RPMI8226 (cell line): ENCODE measurements around the gene GIMAP7.
"Not testable (repeated sequence)": the region's sequence is repeated elsewhere in the genome, so short reads cannot be mapped to it uniquely, and the experiment has no call there.

Source experiments
- DNase-seq: peaks from one replicate; pipeline ENCODE4 v3.0.0-alpha.2; 2015

GIMAP7 gene

DNA sequence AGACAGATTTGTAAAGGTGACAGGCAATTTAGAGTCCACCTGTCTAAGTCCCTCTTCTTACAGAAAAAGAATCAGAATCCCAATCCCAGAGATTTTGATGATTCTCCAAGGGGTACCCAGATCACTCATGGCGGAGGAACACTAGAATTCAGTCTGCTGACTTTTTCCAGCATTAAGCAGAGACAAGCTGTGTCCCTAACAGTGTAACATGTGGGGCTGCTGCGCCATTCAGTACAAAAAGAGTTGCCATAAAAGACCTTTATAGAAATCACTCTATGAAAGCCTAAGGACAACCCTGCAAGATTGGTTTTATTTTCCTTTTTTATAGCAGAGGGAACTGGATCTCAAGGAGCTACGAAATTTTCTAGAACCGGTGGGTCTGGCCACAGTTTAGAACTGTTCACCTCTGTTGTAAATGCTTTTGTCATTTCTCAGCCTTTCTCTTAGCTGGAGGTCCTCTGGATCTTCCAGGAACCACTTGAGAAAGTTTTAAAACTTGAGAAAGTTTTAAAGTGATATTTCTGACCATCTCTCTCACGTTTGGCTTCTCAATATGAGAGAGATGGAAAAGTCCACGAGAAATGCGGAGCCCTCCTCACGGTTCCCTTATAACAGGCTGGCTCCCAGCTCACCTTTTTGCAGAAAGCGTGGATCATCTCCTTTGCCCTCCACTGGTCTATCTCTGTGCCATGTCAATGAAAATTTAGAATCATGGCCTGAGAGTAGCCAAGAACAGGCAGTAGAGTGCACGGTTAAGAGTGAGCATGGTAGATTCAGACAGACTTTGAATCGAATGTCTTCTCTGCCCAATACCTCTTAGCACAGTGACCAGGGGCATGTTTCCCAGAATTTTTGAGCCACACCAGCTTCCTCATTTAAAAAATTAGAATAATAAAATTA lies 826 bp downstream of the GIMAP7 start:
- no peak for DNase-seq

DNA sequence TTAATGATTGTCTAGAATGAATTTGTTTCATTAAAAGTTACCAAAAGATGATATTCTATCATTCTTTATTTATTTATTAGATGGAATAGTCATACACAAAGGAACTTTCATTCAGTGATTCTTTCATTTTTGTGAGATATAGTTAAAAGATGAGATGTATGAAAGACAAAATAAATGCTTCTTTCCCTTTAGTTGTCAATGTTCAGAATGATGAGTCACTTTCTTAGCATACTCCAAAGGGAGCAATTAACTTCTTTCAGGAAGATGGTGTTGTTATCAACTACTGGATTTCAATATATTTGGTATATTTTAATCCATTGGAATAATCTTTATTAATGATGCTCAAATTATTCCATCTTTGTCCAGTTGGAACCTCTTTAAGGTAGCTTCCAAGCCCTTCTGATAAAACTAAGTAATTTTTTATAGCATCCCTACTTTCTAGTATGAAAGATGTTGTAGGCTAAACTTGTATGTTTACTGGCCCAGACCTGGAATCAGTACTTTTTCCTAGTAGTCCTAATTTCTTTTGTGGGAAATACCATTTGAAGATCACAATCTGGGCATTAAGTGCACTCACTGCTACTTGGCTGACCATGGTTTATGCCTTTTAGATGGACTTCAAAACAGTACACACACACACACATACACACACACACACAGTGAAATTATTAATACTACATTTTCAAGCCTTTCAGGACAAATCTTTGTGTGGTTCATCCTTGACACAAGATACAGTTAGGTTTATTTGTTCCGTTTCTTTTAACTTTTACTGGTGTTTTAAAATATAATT lies 2.5 kb downstream of the GIMAP7 start:
- no peak for DNase-seq

DNA sequence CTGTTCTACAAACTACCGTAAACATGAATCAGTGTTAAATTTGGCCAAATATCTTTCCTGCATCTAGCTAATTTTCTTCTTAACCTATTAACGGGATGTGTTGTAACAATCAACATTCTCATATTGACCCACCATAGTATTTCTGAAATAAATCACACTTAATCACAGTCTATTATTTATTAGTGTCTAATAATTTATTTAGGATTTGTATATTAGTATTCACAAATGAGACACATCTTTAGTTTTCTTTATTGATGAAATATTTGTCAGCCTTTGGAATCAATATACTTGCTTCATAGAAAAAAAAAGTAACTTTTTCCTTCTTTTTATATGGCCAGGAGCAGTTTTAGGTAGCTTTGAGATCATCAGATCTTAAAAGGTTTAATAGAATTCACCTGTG lies 4.6 kb downstream of the GIMAP7 start:
- no peak for DNase-seq

DNA sequence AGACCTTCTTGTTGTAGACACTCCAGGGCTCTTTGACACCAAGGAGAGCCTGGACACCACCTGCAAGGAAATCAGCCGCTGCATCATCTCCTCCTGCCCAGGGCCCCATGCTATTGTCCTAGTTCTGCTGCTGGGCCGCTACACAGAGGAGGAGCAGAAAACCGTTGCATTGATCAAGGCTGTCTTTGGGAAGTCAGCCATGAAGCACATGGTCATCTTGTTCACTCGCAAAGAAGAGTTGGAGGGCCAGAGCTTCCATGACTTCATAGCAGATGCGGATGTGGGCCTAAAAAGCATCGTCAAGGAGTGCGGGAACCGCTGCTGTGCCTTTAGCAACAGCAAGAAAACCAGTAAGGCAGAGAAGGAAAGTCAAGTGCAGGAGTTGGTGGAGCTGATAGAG lies 5.5 kb downstream of the GIMAP7 start:
- DNase-seq = no peak

DNA sequence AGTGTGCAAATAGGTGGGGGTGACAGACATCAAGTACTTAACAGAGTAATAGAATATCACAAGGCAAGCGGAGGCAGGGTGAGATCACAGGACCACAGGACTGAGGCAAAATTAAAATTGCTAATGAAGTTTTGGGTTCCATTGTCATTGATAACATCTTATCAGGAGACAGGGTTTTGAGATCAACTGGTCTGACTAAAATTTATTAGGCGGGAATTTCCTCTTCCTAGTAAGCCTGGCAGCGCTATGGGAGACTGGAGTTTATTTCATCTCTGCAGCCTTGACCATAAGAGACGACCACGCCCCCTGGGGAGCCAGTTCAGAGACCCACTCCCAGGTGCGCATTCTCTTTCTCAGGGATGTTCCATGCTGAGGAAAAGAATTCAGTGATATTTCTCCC lies 8.3 kb downstream of the GIMAP7 start:
- DNase-seq = not testable (repeated sequence)

DNA sequence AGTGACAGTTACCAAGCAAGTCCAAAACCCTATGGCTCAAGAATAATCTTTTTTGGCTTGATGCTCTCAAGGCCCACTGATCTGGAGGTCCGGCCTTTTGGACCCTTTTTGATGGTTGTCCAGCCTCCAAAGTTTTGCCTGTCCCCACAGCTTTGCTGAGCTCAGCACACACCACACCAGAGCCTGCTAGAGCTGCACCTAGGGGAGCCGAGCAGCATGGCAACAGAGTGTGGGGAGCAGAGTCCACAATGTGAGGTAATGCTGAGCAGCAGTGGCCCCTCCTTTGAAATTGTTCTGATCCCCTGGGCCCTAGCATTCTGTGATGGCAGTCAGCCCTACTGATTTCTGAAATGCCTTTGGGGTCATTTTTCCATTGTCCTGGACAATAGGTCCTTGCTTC lies 9.3 kb downstream of the GIMAP7 start:
- DNase-seq = no peak

DNA sequence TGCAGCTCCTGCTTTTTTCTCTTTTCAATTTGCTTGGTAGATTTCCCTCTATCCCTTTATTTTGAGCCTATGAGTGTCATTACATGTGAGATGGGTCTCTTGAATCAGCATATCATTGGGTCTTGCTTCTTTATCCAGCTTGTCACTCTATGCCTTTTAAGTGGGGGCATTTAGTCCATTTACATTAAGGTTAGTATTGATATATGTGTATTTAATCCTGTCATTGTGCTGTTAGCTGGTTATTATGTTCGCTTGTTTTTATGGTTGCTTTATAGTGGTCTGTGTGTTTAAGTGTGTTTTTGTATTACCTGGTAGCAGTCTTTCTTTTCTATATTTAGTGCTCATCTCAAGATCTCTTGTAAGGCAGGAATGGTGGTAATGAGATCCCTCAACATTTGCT lies 17.0 kb downstream of the GIMAP7 start:
- no peak for DNase-seq

DNA sequence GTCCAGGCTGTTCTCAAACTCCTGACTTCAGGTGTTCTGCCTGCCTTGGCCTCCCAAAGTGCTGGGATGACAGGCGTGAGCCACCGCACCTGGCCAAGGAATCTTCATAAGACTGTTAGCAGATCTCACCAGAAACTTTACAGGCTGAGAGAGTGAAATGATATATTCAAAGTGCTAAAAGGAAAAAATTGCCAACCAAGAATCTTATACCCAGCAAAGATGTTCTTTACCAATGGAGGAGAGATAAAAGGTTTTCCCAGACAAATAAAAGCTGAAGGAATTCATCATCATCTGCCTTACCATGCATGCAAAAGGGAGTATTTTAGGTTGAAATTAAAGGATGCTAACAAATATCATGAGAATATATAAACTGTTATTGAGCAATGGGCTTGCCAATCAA lies 23.6 kb downstream of the GIMAP7 start:
- no peak for DNase-seq

DNA sequence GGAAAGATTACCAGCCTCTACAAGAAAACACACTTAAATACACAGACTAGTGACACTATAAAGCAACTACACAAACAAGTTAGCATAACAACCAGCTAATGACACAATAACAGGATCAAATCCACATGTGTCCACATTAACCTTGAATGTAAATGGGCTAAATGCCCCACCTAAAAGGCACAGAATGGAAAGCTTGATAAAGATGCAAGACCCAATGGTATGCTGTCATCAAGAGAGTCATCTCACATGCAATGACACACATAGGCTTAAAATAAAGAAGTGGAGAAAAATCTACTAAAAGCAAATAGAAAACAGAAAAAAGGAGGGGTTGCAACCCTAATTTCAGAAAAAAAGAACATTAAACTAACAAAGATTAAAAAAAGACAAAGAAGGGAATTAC lies 38.5 kb downstream of the GIMAP7 start:
- no peak for DNase-seq

DNA sequence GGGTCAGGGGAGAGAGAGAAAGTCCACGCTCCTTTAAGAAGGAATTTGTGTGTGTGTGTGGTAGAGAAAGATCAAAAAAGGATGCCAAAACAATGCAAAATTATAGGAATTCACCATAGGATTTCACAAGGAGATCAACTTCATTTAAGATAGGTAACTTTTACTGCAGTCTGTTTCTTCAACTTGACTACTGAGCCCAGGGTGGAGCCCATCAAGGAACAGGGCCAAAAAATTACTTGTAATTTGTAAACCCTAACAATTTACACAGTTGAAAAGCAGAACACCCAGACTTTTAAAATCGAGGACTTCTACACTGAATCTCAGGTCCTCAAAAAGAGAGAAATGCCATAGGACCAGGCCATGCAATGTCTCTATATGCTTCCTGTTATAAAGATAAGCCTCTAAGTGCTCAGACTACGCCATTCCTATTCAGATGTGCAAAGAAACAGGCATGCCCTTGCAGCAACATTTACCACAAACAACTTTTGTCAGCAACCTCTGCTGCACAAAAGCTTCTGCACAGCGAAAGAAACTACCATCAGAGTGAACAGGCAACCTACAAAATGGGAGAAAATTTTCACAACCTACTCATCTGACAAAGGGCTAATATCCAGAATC lies 42.0 kb downstream of the GIMAP7 start:
- no peak for DNase-seq

DNA sequence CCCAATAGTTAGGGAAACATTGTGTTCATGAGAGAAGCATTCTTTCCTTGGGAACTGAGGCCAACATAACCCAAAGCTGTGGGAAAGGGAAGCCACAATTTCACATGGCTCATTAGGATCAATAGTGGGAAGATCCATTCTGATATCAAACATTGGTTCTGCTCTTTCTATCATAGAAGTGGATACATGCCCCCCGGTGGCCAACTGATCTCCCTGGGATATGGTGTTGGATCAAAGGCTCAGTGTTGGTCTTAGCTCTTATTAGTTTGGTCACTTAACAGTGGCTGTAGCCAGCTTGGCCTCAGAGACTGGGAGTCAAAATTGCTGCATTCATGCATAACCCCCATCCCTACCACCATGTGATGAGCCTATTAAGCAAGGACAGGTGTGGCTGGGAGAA lies 45.8 kb downstream of the GIMAP7 start:
- no peak for DNase-seq

DNA sequence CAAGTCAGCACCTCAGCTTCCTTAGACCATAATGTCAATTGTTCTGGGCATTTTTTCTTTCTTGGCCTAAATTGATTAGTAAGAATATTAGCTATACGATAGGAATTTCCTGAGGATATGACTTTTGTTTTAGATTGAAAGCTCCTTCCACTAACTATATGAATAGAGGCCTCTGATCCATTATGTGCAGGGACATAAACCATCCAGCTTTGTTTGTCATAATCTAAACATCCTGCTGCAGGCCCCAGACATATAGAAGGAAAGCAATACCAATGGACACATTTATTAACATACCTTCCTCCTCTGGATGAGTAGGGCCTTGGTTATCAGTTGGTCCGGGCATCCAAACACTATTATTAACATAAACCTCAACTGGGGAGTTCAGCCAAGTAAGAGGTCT lies 48.2 kb downstream of the GIMAP7 start:
- DNase-seq = no peak

DNA sequence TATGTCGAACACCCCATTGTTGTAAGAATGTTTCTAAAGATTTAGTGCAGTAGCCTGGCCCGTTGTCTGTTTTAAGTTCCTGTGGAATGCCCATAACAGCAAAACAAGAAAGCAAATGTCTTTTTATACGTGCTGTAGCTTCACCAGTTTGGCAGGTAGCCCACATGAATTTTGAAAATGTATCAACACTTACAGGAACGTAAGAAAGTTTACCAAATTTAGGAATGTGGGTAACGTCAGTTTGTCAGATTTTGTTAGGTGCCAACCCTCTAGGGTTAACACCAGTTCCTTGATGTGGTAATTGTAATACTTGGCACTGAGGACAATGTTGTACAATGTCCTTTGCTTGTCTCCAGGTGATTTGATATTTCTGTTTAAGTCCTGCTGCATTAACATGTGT lies 49.3 kb downstream of the GIMAP7 start:
- DNase-seq = no peak

DNA sequence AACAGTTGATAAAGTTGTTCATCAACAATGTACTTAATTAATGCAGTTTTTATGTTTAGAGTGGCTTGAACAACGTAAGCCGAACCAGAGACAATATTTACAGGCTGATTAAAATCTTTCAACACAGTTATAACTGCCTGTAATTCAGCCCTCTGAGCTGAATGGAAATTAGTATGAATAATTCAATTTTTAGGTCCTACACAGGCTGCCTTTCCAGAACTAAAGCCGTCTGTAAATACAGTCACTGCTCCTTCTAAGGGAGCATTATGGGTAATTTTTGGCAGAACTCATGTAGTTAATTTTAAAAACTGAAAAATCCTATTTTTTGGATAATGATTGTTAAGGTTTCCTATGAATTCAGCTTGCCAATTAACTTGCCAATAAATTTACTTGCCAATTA lies 49.9 kb downstream of the GIMAP7 start:
- DNase-seq = no peak

DNA sequence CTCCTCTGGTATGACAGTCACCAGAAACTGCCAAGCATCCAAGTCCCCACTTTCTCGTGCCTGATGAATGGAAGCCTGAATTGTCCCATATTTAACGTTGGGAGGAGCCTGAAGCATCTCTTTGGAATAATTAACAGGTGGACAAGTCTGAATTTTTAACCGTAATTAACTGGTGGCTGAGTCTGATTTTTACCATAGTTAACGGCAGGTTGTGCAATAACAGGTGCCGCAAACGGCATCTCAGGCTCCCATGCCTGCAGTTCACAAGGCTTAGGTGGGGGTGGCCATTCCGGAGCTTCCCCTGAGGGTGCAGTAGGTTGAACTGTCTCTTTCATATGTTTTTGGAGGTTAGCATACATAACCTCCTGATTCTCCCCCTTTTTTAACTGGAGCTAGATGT lies 50.6 kb downstream of the GIMAP7 start:
- no peak for DNase-seq

DNA sequence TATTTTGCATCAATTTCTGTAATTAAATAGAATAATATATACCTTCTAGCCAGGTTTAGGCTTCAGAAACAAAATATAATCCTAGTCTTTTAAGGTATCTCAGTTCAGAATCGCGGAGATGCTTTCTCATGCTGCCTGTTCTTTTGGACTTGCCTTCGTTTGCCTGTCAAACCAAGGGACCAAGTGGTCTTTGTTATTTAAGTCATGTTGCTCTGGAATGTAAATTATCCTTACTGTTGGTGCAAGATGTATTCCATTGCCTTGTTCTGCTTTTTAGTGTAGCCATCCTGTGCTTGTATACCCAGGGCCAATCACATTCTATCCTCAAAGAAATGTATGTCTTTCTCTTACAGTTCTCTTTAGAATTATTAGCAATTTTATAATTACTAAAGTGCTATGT lies 51.5 kb downstream of the GIMAP7 start:
- no peak for DNase-seq

DNA sequence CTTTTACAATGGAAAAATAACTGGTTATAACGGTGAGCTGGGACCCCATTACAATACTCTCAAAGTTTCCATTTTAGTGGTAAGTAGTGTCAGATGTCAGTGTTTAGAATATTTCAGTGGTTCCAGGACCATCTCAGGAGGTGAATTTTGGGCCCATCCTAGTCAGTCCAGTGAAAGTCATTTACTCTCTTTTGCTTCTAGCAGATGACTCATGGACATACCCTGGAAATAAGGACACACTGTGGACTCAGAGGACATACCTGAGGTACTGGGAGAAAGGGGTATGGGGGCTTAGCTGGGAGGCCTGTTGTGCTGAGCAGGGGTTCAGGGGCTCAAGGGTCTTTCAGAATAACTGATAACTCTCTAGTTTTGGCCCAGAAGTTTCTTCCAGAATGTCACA lies 51.9 kb downstream of the GIMAP7 start:
- no peak for DNase-seq

DNA sequence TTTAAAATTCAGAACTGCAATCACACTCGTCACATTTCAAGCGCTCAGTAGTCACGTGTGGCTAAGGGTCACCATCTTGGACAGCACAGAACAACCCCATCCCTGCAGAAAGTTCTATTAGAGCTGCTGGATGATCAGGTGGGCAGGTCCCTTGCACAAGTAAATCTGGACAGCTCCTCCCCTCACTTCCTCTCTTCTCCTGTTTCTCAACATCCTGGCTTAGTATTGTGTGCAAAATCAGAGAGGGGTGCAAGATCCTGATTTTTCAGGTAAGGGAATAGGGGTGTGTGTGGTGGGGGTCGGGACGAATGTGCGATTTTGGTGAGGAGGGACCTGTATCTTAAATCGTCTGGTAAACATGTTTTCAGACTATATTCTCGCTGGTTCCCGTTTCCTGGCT lies 52.5 kb downstream of the GIMAP7 start, which contains the start of gene GIMAP4:
GIMAP4 (plus strand) TSS at position 222 of the 400 bp plus-strand sequence. CDS start 2,512 bp downstream, outside the sequence.
- no peak for DNase-seq

DNA sequence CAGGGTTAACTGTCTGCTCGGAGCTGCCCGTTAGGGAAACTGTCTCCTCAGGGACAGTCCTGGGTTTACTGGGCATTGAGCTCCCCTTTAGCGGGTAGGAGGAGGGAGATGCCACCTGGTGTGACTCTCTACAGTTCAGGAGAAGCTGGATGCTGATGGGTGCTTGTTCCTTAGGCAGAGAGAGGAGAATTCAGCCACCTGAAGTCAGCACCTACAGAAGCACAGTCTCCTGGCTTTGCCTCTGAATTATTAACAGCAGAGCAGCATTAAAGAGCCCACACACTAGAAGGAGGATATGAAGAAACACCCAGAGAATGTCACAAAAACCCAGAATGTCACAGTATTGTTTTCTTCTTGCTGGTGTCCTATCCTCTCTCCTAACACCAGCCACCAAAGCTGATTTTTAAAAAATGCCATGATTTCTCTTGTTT lies 53.2 kb downstream of the GIMAP7 start:
- no peak for DNase-seq

DNA sequence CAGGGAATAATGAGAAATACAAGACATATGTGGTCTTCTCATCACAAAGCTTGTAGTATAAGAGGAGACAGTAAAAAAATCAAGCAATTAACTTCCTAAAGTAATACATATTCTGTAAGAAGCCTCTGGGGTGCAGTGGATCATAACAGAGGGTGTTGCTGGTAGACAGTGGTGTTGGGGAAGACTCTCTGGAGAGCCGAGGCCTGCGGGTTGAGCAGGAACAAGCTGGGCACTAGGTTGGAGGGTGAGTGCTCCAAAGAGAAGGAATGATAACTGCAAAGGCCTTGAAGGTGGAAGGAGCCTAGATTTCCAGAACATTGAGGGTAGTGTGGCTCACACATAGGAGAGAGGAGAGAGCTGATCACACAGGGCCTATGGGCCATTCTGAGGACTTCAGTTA lies 54.0 kb downstream of the GIMAP7 start:
- no peak for DNase-seq

DNA sequence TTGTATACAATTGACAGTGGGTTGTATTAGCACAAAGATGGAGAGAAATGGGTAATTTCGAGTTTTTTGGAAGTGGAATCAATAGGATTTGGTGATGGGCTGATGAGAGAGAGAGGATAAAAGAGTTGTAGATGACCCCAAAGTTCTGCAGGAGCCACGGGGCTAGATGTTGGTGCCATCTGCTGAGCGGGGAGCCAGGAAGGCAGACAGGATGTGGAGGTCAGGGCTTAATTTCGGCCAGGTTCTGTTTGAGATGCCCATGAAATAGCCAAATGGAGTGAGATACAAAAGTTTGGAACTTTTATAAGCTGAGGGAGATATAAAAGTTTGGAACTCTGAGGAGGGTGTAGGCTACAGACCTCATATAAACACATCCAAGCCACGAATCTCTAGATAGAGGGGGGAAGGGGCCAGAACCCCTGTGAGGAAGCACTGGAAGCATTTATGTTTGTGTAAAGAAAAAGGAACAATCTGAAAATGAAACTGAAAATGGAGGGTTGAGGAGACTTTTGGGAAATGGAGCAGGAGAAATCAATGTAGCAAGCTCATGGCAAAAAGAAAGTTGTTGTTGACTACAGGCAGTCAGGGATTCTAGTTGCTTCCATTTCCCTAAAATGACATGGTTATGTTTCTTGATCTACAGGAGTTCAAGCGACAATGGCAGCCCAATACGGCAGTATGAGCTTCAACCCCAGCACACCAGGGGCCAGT lies 54.7 kb downstream of the GIMAP7 start:
- no peak for DNase-seq
